GM19455 (cell line): Measurements from ENCODE around the gene NUDT15.
"Not testable (repeated sequence)": the region's sequence is repeated elsewhere in the genome, so short reads cannot be mapped to it uniquely, and the experiment has no call there.

Experiments used
- ATAC-seq: cut with Tn5 transposase; IDR thresholded peaks from one replicate; pipeline ENCODE4 v1.9.1; 2021; ENCODE audit not compliant: unreplicated experiment

Gene NUDT15

GRCh38 chr13:48037346-48038173, at the start of gene NUDT15:
Gene NUDT15 (plus strand): TSS chr13:48037726. CDS start chr13:48037747, 21 bp downstream.
- ATAC-seq: peak; percentile 95

- no peak for ATAC-seq
Measured at GRCh38 chr13:47990427-47990826, 47.1 kb upstream of the NUDT15 start.

- ATAC-seq: no peak
Measured at GRCh38 chr13:47990920-47991466, 46.5 kb upstream of the NUDT15 start.

- no peak for ATAC-seq
Measured at GRCh38 chr13:47991859-47992258, 45.7 kb upstream of the NUDT15 start.

- ATAC-seq: no peak
Measured at GRCh38 chr13:47997384-47997783, 40.1 kb upstream of the NUDT15 start.

- no peak for ATAC-seq
Measured at GRCh38 chr13:47999973-48000372, 37.6 kb upstream of the NUDT15 start.

- ATAC-seq: peak; percentile 46
Measured at GRCh38 chr13:48000559-48001113, 36.9 kb upstream of the NUDT15 start.

- ATAC-seq: peak; percentile 94
Measured at GRCh38 chr13:48001114-48001881, 36.2 kb upstream of the NUDT15 start, which contains the start of gene SUCLA2. Gene SUCLA2 (minus strand): TSS chr13:48001273. CDS start chr13:48001269, 4 bp downstream.

- ATAC-seq: not testable (repeated sequence)
Measured at GRCh38 chr13:48001999-48002398, 35.5 kb upstream of the NUDT15 start.

- no peak for ATAC-seq
Measured at GRCh38 chr13:48004201-48004600, 33.3 kb upstream of the NUDT15 start.

GRCh38 chr13:48006396-48006795, 31.1 kb upstream of the NUDT15 start:
- ATAC-seq: no peak

- ATAC-seq: no peak
Measured at GRCh38 chr13:48009284-48009683, 28.2 kb upstream of the NUDT15 start.

- no peak for ATAC-seq
Measured at GRCh38 chr13:48010698-48011097, 26.8 kb upstream of the NUDT15 start.

GRCh38 chr13:48012668-48013067, 24.9 kb upstream of the NUDT15 start:
- no peak for ATAC-seq

GRCh38 chr13:48014359-48014758, 23.2 kb upstream of the NUDT15 start:
- ATAC-seq: no peak

- no peak for ATAC-seq
Measured at GRCh38 chr13:48018637-48019036, 18.9 kb upstream of the NUDT15 start.

GRCh38 chr13:48019796-48020195, 17.7 kb upstream of the NUDT15 start:
- no peak for ATAC-seq

- no peak for ATAC-seq
Measured at GRCh38 chr13:48028066-48028465, 9.5 kb upstream of the NUDT15 start.

- ATAC-seq: no peak
Measured at GRCh38 chr13:48029859-48030258, 7.7 kb upstream of the NUDT15 start.

- no peak for ATAC-seq
Measured at GRCh38 chr13:48038761-48039160, 1.2 kb downstream of the NUDT15 start.

- no peak for ATAC-seq
Measured at GRCh38 chr13:48040049-48040448, 2.5 kb downstream of the NUDT15 start.
